HG02571 (cell line): Measurements from ENCODE around the gene LDHAL6A.
"Not testable (repeated sequence)": the region's sequence is repeated elsewhere in the genome, so short reads cannot be mapped to it uniquely, and the experiment has no call there.

Source experiments
- ATAC-seq: cut with Tn5 transposase; IDR thresholded peaks from one replicate; pipeline ENCODE4 v1.9.1; 2021; ENCODE audit warnings: mild to moderate bottlenecking, moderate library complexity; ENCODE audit not compliant: unreplicated experiment

The LDHAL6A gene

DNA sequence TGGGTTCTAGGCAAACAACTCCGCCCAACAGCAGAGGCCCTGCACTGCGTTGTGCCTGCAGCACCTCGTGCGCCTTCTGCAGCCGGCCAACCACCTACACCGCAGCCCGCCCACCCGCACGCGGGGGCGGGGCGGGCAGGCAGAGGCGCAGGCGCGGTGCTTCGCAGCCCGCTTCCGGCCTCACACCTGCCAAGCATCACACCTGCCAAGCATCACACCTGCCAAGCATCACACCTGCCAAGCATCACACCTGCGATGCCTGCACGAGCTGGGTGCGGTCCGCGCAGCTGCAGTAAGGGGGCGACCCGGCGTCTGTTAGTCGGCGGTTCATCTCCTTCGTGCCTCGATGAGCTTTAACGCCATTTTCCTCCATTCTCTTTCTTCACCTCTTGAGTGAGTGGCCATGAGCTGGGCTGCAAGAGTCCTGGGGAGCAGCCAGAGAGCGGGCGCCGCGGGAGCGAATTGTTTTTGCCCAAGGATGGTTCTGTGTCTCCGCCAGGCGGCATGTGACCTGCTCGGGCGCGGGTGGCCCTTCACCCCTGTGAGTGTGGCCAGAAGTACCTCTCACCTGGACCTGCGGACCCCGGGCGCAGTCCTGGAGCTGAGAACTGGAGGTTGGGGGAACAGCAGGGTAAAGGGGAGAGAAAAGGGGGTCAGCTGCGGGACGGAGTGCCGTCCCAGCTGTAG, at the start of gene LDHAL6A:
Gene LDHAL6A (plus strand): TSS at position 171 of the 687 bp plus-strand sequence. CDS start 825 bp downstream, outside the sequence.
- ATAC-seq: no peak

DNA sequence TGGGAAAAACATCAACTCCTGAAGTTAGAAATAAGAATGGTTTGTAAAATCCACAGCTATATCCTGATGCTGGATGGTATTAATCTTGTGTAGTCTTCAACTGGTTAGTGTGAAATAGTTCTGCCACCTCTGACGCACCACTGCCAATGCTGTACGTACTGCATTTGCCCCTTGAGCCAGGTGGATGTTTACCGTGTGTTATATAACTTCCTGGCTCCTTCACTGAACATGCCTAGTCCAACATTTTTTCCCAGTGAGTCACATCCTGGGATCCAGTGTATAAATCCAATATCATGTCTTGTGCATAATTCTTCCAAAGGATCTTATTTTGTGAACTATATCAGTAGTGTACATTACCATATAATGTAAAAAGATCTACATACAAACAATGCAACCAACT, 48.3 kb upstream of the LDHAL6A start:
- not testable (repeated sequence) for ATAC-seq

DNA sequence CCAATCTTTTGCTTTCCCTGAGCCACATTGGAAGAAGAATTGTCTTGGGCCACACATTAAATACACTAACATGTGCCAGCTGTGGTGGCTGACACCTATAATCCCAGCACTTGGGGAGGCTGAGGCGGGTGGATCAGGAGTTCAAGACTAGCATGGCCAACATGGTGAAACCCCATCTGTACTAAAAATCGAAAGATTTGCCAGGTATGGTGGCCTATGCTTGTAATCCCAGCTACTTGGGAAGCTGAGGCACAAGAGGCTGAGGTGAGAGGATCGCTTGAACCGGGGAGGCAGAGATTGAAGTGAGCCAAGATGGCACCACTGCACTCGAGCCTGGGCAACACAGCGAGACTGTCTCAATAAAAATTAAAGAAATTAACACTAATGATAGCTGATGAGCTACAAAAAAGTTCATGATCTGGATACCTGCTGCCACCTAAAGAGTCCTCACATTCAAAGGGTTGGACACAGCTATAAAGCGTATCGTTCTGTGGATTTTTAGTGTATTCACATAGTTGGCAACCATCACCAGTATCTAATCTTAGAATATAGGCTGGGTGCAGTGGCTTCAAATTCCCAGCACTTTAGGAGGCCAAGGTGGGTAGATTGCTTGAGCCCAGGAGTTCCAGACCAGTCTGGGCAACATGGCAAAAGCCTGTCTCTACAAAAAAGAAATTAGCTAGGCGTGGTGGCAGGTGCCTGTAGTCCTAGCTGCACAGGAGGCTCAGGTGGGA, 46.9 kb upstream of the LDHAL6A start:
- no peak for ATAC-seq

DNA sequence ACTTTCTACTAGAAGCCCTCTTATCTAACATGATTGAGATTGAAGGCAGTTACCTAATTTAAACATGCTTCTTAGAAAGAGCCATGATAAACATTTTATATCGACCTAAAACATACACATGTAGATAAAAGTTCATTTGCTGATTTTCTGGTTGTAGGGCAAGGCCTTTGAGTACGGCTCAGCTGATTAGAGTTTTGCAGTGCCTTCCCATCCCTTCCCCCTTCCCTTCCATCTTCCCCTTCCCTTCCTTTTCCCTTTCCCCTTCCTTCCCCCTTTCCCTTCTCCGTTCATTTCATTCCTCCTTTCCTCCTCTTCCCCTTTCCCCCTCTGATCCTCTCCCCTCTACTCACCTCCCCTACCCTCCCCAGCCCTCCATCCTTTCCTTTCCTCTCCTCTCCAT, 39.2 kb upstream of the LDHAL6A start:
- no peak for ATAC-seq

DNA sequence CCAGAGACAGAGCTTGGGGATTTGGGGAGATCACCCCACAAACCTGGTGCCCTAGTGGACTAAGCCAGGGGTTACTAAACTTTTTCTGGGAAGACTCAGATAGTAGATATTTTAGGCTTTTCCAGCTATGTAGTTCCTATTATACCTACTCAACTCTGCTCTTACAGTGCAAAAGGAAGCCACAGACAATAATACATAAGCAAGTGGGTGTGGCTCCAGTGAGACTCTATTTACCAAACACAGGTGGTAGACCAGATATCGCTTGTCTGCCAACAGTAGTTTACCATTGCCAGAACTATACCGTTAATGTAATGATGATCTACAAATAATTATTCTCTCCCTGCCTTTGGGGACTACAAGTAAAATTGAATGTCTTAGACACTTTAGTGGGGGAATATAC, 36.6 kb upstream of the LDHAL6A start:
- no peak for ATAC-seq

DNA sequence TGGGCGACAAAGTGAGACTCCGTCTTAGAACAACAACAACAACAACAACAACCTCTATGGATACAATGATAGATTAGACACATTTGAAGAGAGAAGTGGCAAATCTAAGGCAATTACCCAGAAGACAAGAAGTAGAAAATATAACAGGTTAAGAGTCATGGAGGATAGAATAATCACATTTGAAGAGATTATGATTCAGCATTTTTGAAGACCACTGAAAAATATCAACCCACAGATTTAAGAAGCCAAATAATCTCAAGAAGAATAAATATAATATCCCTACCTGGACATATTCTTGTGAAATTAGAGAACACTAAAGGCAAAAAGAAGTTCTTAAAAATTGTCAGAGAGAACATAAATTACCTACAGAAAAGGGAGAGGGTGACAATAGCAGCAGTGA, 35.6 kb upstream of the LDHAL6A start:
- ATAC-seq: no peak

DNA sequence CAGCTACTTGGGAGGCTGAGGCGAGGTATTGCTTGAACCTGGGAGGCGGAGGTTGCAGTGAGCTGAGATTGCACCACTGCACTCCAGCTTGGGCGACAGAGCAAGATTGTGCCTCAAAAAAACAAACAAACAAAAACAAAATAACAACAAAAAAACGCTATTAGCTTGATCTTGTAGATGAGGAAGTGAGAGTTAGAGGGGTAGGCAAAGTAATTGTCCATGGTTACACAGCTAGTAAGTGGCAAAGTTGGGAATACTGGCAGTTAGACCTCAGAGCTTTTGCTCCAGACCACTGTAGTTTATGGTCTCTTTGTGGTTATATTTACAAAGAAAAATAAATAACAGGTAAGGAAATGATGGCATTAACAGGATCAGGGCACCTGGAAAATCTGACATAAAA, 28.4 kb upstream of the LDHAL6A start:
- no peak for ATAC-seq

DNA sequence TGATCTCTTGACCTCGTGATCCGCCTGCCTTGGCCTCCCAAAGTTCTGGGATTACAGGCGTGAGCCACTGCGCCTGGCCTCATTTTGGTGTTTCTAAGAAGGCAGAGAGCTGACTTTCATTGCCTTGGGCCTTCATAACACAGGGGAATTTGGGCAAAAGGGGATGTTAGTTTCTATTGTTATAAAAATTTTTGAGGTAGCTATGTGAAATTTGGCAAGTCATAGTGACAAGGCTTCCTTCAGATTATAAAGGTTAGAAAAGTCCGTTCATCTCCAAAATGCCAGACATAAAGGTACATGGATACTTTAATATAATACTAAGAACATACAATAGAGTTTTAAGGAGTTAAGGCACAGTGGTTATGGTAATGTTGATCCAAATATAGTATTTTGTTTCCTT, 26.3 kb upstream of the LDHAL6A start:
- ATAC-seq: no peak

DNA sequence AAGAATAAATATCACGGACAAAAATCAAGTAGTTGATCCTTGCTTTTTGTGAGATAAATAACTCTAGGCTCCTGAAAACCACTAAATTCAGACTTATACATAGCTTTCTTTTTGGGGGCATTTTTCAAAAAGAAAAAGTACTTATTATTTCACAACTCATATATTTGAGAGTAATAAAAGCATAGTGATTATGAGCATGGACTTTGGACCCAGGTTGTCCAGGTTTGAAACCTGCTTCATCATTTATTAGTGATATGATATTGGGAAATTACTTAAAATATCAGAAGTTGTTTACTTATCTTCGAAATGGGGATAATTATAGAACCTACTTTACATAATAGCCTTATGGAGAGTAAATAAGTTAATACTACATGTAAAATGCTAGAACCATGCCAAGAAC, 17.0 kb upstream of the LDHAL6A start:
- no peak for ATAC-seq

DNA sequence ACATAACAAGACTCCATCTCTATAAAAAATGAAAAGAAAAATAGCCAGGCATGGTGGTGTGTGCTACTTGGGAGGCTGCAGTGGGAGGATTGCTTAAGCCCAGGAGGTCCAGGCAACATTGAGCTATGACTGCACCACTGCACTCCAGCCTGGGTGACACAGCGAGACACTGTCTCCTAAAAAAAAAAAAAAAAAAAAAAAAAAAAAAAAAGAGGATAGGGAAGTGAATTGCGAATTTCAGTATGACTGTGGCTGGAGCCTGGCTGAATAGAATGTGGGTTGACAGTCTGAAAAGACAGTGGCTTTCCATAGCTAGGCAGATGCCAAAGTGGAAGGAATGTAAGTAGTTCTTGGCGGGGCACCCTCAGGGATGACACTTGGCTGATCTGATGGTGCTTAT, 6.4 kb upstream of the LDHAL6A start:
- ATAC-seq: no peak

DNA sequence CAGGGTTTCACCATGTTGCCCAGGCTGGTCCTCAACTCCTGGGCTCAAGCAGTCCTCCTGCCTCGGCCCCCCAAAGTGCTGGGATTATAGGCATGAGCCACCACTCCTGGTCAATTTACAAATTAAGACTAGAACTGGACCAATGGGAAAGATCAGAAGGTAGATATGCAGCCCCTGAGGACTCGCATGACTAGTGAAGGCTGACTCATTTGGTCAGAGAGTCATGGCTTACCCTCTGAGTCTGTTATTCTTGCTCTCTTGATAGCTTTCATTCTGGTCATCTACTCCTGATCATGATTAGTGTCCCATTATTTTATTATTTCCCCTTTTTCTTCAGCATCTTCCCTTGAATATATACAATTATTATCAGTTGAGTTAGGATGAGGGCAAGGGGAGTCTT, 2.7 kb upstream of the LDHAL6A start:
- no peak for ATAC-seq

DNA sequence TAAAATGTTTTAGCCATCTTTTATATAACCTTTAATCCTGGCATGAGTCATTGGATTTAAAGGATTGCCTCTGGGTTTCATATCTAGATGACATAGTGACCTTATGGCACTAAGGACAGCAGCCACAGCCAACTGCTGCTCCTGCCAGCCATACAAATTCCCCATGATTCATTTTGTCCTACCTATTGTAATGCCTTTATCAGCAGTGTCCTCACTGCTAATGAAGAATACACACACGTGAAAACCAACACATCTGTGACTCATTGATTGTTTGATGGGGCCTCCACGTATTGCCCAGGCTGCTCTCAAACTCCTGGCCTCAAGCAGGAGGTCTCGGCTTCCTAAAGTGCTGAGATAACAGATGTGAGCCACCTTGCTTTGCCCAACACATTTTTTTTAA, 1.8 kb downstream of the LDHAL6A start:
- ATAC-seq: no peak

DNA sequence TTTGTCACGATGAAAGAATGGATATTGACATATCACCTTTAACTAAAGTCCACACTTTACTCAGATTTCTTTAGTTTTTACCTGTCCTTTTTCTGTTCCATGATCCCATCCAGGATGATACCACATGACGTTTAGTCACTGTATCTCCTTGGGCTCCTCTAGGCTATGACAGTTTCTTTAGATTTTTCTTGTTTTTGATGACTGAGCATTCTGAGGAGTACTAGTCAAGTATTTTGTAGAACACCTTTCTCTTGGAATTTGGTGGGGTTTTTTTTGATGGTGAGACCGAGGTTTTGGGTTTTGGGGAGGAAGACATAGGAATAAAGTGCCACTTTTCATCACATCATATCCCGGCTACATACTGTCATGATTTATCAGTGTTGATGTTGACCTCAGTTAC, 4.0 kb downstream of the LDHAL6A start:
- no peak for ATAC-seq

DNA sequence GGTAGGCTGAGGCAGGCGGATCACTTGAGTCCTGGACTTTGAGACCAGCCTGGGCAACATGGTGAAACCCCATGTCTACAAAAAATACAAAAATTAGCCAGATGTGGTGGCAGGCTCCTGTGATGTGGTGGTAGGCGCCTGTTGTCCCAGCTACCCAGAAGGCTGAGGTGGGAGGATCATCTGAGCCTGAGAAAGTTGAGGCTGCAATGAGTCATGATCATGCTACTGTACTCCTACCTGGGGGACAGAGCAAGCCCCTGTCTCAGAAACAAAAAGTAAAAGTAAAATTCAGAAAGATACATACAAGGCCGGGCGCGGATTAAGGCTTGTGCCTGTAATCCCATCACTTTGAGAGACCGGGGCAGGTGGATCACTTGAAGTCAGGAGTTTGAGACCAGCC, 6.3 kb downstream of the LDHAL6A start:
- ATAC-seq: no peak

DNA sequence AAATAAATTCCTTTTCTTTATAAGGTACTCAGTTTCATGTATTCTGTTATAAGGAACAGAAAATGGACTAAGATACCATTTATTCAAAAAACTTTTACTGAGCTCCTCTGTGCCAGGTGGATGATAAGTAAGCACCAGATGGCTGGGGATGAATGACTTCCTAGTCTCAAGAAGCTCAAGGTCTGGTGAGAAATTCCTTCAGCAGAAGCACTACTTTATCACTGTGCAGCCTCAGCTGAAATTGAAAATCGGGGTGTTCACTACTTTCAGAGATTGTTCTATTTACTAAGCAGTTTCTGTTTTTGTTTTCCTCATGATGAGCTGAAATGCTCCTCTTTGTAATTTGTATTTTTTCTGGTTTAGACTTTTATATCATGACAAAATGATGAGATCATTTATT, 7.8 kb downstream of the LDHAL6A start:
- no peak for ATAC-seq

DNA sequence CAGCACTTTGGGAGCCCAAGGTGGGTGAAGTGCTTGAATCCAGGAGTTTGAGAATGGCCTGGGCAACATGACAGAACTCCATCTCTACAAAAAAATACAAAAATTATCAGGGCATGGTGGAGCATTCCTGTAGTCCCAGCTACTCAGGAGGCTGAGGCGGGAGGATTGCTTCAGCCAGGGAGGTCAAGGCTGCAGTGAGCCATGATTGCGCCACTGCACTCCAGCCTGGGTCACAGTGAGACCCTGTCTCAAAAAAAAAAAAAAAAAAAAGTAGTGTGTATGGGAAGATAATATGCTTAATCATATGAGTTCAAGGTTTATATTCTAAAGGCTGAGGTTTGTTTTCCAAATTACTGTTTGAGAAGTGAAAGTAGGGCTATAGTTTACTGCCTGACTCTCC, 10.7 kb downstream of the LDHAL6A start:
- no peak for ATAC-seq

DNA sequence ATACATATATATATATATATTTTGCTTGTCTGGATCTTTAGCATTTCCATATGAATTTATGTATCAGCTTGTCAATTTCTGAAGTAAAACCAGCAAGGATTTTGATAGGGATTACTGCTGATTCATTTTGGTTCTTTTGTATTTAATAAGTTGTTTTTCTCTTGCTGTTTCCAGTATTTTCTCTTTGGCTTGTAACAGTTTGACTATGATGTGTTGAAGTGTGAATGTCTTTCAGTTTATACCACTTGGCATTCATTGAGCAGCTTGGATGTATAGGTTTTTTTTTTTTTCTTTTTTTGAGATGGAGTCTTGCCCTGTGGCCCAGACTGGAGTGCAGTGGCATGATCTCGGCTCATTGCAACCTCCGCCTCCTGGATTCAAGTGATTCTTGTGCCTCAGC, 12.4 kb downstream of the LDHAL6A start:
- no peak for ATAC-seq

DNA sequence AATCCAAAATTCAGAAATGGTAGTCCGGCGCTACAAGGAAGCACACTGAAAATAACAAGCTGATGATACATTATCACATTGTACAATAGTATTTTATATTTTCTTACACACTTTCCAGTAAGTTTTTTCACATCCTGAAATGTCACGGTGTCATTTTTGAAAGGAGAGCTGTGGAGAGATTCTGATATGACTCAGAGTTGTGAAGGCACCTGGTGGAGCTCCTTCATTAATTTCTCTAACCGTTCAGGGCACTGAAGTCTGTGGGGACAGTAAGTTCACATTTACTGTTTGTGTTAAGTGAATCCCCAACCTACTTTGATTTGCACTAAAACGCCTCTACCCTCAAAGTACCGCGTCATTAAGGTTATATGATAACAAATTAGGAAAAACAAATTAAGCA, 13.3 kb downstream of the LDHAL6A start:
- no peak for ATAC-seq

DNA sequence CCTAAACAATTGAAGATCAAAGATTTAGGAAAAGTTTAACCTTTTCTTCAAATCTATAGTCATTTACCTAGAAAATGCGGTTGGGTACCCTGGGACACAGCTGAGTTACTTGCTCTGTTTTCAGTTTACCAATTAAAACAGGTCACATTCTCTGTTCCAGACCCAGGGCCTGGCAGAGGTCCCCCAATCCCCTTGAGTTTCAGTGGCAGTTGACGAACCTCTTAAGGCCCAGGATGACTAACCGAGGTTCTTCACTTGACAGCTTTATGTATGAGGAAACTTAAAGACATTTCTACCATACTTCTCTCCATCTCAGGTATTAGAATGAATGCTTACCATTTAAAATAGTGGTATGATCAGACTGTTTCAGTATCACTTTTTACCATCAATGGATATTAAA, 16.3 kb downstream of the LDHAL6A start:
- no peak for ATAC-seq

DNA sequence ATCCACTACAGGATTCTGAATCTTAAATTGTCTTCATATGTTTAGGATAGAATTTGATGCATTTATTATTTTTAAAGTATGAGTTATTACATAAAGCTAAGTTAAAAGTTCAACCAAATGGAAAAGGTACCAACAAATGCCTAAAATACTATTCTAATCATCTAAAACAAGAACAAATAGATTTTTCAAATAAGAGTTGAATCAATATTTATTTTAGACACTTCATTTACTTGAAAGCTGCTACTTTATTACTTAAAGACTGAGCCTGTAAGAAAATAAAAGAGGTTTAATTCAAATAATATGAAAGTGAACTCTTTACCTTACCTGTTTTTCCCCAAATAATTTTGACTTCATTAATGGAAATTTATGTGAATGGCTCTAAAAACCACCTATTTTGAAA, 16.9 kb downstream of the LDHAL6A start:
- no peak for ATAC-seq

DNA sequence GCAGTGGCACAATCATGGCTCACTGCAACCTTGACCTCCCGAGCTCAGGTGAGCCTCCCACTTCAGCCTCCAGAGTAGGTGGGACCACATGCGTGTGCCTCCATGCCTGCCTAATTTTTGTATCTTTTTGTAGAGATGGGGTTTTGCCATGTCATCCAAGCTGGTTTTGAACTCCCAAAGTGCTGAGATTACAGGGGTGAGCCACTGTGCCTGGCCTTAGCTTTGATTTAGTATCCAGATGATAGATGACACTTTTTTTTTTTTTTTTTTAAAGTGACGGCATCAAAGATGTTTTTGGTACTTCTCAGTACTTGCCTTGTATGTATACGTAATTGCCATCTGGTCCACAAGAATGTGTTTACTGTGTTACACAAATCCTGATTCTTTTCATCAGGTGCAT, 23.4 kb downstream of the LDHAL6A start:
- no peak for ATAC-seq

DNA sequence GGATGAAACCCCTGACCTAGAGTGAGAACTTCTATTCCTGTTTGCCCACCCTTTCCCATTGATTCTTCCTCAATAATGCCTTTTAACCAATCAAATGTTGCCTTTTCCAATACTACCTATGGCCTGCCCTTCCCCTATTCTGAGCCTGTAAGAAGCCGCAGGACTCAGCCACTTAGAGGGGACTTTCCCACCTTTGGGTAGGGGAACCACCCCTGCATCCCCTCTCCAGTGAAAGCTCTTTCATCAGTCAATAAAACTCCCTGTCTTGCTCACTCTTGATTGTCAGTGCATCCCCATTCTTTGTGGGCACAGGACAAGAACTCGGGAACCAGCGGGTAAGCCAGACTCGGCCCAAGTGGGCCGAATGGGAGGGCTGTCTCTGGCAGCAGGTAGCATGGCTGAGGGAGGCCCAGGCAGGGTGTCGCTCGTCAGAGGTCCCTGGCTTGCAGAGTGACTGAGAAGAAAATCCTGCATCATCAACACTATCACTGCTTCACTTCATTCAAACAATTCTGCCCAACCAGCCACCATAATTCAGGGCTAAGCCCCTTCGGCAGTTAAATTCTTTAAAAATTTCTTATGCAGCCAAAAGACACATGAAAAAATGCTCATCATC, 30.4 kb downstream of the LDHAL6A start:
- no peak for ATAC-seq
